ENCODE measurements around the gene ZNRF2.

The ZNRF2 gene

DNA sequence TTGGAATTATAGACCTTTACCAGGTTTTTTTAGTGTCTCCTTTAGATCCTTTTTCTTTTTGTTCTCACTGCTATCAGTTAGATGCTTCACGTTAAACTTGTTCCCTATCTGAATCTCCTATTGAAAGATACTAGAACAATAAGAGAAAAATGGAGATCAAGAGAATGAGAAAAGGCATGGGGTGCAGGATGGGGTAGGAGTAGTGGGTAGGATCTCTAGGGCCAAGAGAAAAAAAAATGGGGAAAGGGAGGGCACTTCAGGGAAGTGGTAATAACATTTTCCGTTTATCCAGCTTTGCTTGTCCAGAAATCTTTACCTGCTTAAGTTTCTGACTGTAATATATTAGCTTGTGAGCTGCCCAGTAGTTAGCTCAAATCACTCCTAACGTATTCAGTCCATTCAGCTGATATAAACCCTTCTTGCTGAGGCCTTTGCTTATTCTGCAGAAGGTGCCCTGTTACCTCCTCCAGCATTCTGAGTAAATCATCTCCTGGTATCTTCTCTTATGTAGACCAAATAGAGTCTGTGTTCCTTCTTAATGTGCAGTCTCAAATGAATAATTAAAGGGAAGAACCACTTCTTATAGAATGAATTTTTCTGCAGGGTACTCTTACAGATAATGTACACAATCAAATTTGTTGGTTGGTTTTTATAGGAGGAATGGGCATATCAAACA, 69.7 kb downstream of the ZNRF2 start:
- 75% methylated on average over 1 of the region's 3 CpGs; no CpG with 5 or more reads in 1 of the 2 experiments for WGBS, 2 experiments (ENCODE audit: insufficient coverage in 2 of 2)
- Histone ChIP-seq H3K4me3 (ENCODE audit: extremely low read depth, insufficient read depth, low read length, poor library complexity, severe bottlenecking) (no peak overlapping the region), H3K9me3 (ENCODE audit: control insufficient read depth, low read length) (no peaks in the 10 kb centered on the region), H3K36me3 (ENCODE audit: control insufficient read depth, insufficient read depth, low read length) (no peaks in the 10 kb centered on the region), H3K27ac (ENCODE audit: low read depth, low read length, severe bottlenecking) (no peak overlapping the region), H3K4me1 (ENCODE audit: control insufficient read depth, insufficient read depth, low read length, poor library complexity, severe bottlenecking) (peaks cover 3% of the 10 kb centered on the region)

DNA sequence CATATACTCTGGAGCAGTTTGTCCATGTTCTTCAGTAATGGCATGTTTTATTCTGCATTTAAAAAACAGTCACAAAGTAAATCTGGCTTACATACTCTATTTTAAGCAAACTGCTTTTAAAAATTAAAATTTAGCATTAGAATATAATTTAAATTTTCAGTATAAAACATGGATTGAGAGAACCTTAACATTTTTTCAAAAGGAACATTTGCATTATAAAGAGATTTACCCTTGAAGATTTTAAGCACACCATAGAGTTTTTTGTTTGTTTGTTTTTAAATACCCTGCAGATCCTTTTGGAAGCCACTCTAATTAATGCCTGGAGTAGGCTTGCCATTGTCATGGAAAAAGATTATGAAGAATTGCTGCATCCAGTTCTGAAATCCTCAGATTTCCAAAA, 70.4 kb downstream of the ZNRF2 start:
- H3K9me3 ChIP-seq (ENCODE audit: control insufficient read depth, low read length): no peaks in the 10 kb centered on the region
- H3K36me3 ChIP-seq (ENCODE audit: control insufficient read depth, insufficient read depth, low read length): no peaks in the 10 kb centered on the region
- H3K4me3 ChIP-seq (ENCODE audit: extremely low read depth, insufficient read depth, low read length, poor library complexity, severe bottlenecking): no peak overlapping the region
- no peaks in the 10 kb centered on the region for H3K4me1 ChIP-seq (ENCODE audit: control insufficient read depth, insufficient read depth, low read length, poor library complexity, severe bottlenecking)
- H3K27ac ChIP-seq (ENCODE audit: low read depth, low read length, severe bottlenecking): no peak overlapping the region

DNA sequence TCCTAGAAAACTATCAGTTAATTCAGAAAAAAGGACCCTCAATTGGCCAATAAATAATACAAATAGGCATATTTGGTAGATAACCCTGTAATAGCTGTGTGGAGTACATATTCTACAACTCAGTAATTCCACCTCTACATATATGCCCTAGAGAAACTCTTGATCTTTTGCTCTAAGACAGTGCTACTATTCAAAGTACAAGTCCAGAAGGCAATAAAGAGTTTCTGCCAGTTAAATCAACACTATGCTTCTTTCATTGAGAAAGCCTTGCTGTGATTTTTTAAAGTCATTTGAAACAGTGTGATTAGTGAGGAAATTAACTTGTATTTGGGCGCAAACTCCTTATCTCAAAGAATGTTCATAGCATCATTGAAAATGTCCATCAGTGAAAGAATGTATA, 75.6 kb downstream of the ZNRF2 start:
- WGBS, 2 experiments (ENCODE audit: insufficient coverage in 2 of 2): no CpG with 5 or more reads among the region's 1 CpG
- Histone ChIP-seq H3K27ac (ENCODE audit: low read depth, low read length, severe bottlenecking) (no peak overlapping the region), H3K9me3 (ENCODE audit: control insufficient read depth, low read length) (no peaks in the 10 kb centered on the region), H3K36me3 (ENCODE audit: control insufficient read depth, insufficient read depth, low read length) (no peaks in the 10 kb centered on the region), H3K4me3 (ENCODE audit: extremely low read depth, insufficient read depth, low read length, poor library complexity, severe bottlenecking) (no peak overlapping the region), H3K4me1 (ENCODE audit: control insufficient read depth, insufficient read depth, low read length, poor library complexity, severe bottlenecking) (no peaks in the 10 kb centered on the region)

DNA sequence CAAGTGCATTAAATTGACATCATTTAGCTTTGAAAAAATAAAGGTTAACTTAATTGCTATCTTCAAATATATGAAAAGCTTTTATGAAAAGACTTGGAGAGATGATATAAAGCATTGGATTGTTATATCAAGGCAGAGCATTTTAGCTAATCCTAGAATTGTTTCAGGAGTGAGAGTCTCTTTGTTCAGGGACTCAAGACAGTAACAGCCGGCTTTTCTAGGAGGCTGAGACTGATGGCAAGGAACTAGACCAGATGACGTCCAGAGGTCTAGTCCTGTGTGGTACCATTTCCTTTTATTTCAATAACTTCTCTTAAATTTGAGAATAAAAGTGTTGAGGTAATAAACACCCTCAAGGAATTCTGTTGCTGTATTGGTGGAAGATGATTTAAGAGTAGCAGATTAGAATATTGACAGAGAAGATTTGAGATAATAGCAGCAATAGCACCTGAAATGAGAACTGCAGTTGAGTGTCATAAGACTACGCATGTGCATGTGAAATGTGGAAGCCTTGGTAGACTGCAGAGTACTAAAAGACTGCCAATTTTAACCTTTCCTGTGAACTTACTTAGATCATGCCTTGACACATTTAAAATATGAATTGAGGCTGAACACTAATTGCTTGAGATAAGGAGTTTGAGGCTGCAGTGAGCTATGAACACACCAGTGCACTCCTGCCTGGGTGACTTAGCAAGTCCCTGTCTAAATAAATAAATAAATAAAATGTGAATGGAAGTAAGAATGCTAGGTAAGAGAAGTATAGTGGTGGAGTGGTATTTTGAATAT, 79.6 kb downstream of the ZNRF2 start:
- 90 to 100% methylated on average over 1 to 2 of the region's 3 CpGs for WGBS, 2 experiments (ENCODE audit: insufficient coverage in 2 of 2)
- Histone ChIP-seq H3K4me3 (ENCODE audit: extremely low read depth, insufficient read depth, low read length, poor library complexity, severe bottlenecking) (no peak overlapping the region), H3K9me3 (ENCODE audit: control insufficient read depth, low read length) (no peaks in the 10 kb centered on the region), H3K36me3 (ENCODE audit: control insufficient read depth, insufficient read depth, low read length) (no peaks in the 10 kb centered on the region), H3K4me1 (ENCODE audit: control insufficient read depth, insufficient read depth, low read length, poor library complexity, severe bottlenecking) (no peaks in the 10 kb centered on the region), H3K27ac (ENCODE audit: low read depth, low read length, severe bottlenecking) (no peak overlapping the region)

DNA sequence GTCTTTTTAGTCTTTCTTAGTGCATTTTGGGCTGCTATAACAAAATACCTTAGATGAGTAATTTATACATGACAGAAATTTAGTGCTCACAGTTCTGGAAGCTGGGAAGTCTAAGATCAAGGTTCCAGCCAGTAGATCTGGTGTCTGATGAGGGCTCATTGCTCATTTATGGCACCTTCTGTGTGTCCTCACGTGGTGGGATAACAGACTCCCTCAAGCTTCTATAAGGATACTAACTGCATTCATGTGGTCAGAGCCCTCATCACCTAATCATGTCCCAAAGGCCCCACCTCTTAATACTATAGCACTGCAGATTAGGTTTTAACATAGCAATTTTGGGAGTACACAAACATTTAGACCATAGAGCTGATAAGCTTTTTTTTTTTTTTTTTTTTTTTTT, 80.4 kb downstream of the ZNRF2 start:
- Histone ChIP-seq H3K9me3 (ENCODE audit: control insufficient read depth, low read length) (no peaks in the 10 kb centered on the region), H3K27ac (ENCODE audit: low read depth, low read length, severe bottlenecking) (no peak overlapping the region), H3K4me1 (ENCODE audit: control insufficient read depth, insufficient read depth, low read length, poor library complexity, severe bottlenecking) (no peaks in the 10 kb centered on the region), H3K4me3 (ENCODE audit: extremely low read depth, insufficient read depth, low read length, poor library complexity, severe bottlenecking) (no peak overlapping the region), H3K36me3 (ENCODE audit: control insufficient read depth, insufficient read depth, low read length) (no peaks in the 10 kb centered on the region)
- 71% methylated on average over 1 of the region's 1 CpG; no CpG with 5 or more reads in 1 of the 2 experiments for WGBS, 2 experiments (ENCODE audit: insufficient coverage in 2 of 2)

DNA sequence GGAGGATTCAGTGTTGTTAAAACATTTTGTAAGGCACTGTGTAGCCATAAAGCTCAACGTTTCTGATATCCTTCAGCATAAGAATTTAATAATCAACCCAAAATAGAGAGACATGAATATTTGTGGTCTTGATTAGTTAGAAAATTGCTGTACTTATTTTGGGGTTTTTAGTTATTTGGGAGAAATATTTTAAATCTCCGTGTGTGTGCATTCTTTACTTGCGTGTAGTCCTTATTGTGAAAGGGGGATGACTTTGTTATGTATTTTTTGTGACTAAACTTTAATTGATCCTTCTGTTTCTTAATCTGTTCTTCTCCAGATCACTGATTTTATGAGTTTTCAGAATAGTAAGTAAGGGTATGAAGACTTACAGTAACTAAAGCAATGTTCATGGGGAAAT, 81.2 kb downstream of the ZNRF2 start:
- no peaks in the 10 kb centered on the region for H3K9me3 ChIP-seq (ENCODE audit: control insufficient read depth, low read length)
- H3K4me3 ChIP-seq (ENCODE audit: extremely low read depth, insufficient read depth, low read length, poor library complexity, severe bottlenecking): no peak overlapping the region
- H3K4me1 ChIP-seq (ENCODE audit: control insufficient read depth, insufficient read depth, low read length, poor library complexity, severe bottlenecking): no peaks in the 10 kb centered on the region
- H3K27ac ChIP-seq (ENCODE audit: low read depth, low read length, severe bottlenecking): no peak overlapping the region
- WGBS, 2 experiments (ENCODE audit: insufficient coverage in 2 of 2): 60% methylated on average over 1 of the region's 3 CpGs; no CpG with 5 or more reads in 1 of the 2 experiments
- H3K36me3 ChIP-seq (ENCODE audit: control insufficient read depth, insufficient read depth, low read length): no peaks in the 10 kb centered on the region

DNA sequence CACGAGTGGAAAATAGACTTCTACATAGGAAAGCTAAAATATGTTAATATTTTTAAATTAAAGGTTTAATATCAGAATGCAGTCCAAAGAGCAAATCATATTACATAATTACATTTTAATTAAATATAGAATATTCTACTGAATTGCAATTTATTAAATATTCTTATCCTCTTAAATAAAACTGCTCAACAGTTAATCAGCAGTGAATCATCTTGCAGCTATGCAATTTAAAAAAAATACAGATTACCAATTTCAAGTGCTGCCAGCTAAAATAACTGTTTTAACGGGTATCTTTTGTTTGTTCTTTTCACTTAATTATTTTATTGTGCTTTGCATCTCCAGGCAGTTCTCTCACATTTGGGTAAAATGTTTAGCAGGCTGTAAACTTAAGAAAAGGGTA, 82.2 kb downstream of the ZNRF2 start:
- Histone ChIP-seq H3K4me1 (ENCODE audit: control insufficient read depth, insufficient read depth, low read length, poor library complexity, severe bottlenecking) (no peaks in the 10 kb centered on the region), H3K36me3 (ENCODE audit: control insufficient read depth, insufficient read depth, low read length) (no peaks in the 10 kb centered on the region), H3K4me3 (ENCODE audit: extremely low read depth, insufficient read depth, low read length, poor library complexity, severe bottlenecking) (no peak overlapping the region), H3K9me3 (ENCODE audit: control insufficient read depth, low read length) (no peaks in the 10 kb centered on the region), H3K27ac (ENCODE audit: low read depth, low read length, severe bottlenecking) (no peak overlapping the region)
- no CpG with 5 or more reads among the region's 2 CpGs for WGBS, 2 experiments (ENCODE audit: insufficient coverage in 2 of 2)

DNA sequence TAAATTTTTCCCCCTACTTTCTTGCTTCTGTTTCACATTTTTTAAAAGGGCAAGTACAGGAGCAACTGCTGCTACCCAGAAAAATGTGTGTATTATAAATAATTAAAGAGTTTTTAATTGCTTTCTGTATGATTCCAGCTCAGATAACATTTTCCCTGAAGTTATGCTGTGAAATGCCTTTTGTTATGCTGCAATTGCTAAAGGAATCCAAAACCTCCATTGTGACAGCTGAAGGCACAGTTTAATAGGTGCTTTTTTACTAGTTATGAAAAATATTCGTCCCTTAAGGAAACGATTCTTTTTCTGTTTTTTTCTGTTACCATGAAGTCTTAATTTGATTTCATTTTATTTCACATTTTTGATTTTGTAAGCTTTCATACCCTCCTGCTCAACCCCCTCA, 83.2 kb downstream of the ZNRF2 start:
- H3K9me3 ChIP-seq (ENCODE audit: control insufficient read depth, low read length): no peaks in the 10 kb centered on the region
- no peaks in the 10 kb centered on the region for H3K36me3 ChIP-seq (ENCODE audit: control insufficient read depth, insufficient read depth, low read length)
- H3K4me1 ChIP-seq (ENCODE audit: control insufficient read depth, insufficient read depth, low read length, poor library complexity, severe bottlenecking): no peaks in the 10 kb centered on the region
- WGBS, 2 experiments (ENCODE audit: insufficient coverage in 2 of 2): 80% methylated on average over 1 of the region's 2 CpGs; no CpG with 5 or more reads in 1 of the 2 experiments
- no peak overlapping the region for H3K4me3 ChIP-seq (ENCODE audit: extremely low read depth, insufficient read depth, low read length, poor library complexity, severe bottlenecking)
- no peak overlapping the region for H3K27ac ChIP-seq (ENCODE audit: low read depth, low read length, severe bottlenecking)

DNA sequence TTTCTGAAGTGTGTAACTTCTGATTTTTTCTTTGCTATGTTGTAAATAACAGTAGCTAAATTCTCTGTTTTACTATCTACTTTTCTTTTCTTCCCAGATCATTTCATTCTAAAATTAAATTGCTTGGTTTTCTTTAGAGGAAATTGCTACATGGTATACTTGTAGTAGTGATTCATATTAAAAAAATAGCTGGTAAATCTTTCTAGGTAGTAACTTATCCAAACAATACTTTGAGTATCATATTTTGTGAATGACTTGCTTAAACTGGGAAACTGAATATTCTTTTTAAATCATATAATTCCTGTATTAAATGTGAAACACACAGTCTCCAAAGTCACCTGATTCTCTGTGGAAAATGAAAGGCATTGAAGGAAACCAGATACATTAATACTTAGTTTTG, 85.5 kb downstream of the ZNRF2 start:
- Histone ChIP-seq H3K4me3 (ENCODE audit: extremely low read depth, insufficient read depth, low read length, poor library complexity, severe bottlenecking) (no peak overlapping the region), H3K36me3 (ENCODE audit: control insufficient read depth, insufficient read depth, low read length) (no peaks in the 10 kb centered on the region), H3K27ac (ENCODE audit: low read depth, low read length, severe bottlenecking) (no peak overlapping the region), H3K4me1 (ENCODE audit: control insufficient read depth, insufficient read depth, low read length, poor library complexity, severe bottlenecking) (no peaks in the 10 kb centered on the region), H3K9me3 (ENCODE audit: control insufficient read depth, low read length) (no peaks in the 10 kb centered on the region)

DNA sequence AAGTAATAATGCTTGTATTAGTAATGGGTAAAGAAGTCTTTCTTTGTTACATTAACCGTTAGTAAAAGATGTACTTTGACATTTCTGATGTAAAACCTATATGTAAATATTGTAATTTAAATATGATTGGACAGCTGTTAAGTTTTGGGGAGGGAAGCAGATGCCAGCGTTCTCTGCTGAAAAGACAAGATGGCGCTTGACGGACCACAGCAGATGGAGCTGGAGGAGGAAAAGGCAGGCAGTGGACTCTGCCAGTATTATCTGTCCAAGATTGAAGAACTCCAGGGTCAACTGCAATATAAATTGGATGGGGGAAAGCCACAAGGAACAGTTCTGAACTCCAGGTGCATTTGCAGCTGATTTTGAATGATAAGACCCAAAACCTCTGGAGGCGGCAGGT, 86.9 kb downstream of the ZNRF2 start:
- Histone ChIP-seq H3K9me3 (ENCODE audit: control insufficient read depth, low read length) (no peaks in the 10 kb centered on the region), H3K4me1 (ENCODE audit: control insufficient read depth, insufficient read depth, low read length, poor library complexity, severe bottlenecking) (no peaks in the 10 kb centered on the region), H3K27ac (ENCODE audit: low read depth, low read length, severe bottlenecking) (no peak overlapping the region), H3K4me3 (ENCODE audit: extremely low read depth, insufficient read depth, low read length, poor library complexity, severe bottlenecking) (no peak overlapping the region), H3K36me3 (ENCODE audit: control insufficient read depth, insufficient read depth, low read length) (no peaks in the 10 kb centered on the region)
- 82 to 97% methylated on average over 4 of the region's 5 CpGs for WGBS, 2 experiments (ENCODE audit: insufficient coverage in 2 of 2)

DNA sequence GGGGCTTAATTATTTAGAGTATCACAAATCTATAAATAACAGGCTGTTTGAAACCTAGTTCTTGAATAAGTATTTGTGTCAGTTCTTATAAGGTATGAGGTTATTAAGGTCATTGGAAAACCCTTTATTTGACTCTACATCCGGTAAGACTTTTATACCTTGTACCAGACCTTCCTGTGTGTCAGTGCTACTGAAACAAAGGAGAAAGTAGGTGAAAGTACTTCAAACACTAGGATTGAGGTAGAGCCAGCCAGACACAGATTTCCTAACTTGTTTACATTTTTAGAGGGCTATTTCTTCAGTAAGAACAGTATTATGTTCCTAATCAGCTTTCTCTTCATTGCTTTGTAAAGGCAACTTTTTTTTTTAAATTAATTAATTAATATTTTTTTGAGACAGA, 93.9 kb downstream of the ZNRF2 start:
- no peaks in the 10 kb centered on the region for H3K36me3 ChIP-seq (ENCODE audit: control insufficient read depth, insufficient read depth, low read length)
- H3K4me1 ChIP-seq (ENCODE audit: control insufficient read depth, insufficient read depth, low read length, poor library complexity, severe bottlenecking): no peaks in the 10 kb centered on the region
- no peaks in the 10 kb centered on the region for H3K9me3 ChIP-seq (ENCODE audit: control insufficient read depth, low read length)
- H3K4me3 ChIP-seq (ENCODE audit: extremely low read depth, insufficient read depth, low read length, poor library complexity, severe bottlenecking): no peak overlapping the region
- H3K27ac ChIP-seq (ENCODE audit: low read depth, low read length, severe bottlenecking): no peak overlapping the region
- no CpG with 5 or more reads among the region's 1 CpG for WGBS, 2 experiments (ENCODE audit: insufficient coverage in 2 of 2)
